Epithelial cell of proximal tubule (primary cell): ENCODE measurements around the gene ATP2C2. TPM values are rescaled to one million over a fixed set of nuclear protein-coding genes. Genes with fewer than 3 reads are reported as not detected.
A peak's percentile ranks its signal among the peaks of the same experiment; 100 is the strongest.

Experiments
- DNase-seq: peaks from one replicate; pipeline ENCODE4 v3.0.0-alpha.2; 2011; ENCODE audit warnings: low read depth
- H3K4me3 ChIP-seq: 2 replicates; pipeline ENCODE4 v1.5.1; 2011; ENCODE audit warnings: low read depth, mild to moderate bottlenecking, low read length
- CTCF ChIP-seq: conservative IDR thresholded peaks from 2 replicates; pipeline ENCODE4 v1.5.1; 2012; ENCODE audit warnings: low read depth, mild to moderate bottlenecking, low read length
- total RNA-seq: library from RNA; depleted of rRNA; stranded (reverse); fragments of >200 nt; gene quantifications from 2 replicates; pipeline ENCODE4 v1.2.3, GENCODE V29; 2015

ATP2C2 gene
- total RNA-seq, 1 donor from 2014 or later: 6.3 TPM

DNA sequence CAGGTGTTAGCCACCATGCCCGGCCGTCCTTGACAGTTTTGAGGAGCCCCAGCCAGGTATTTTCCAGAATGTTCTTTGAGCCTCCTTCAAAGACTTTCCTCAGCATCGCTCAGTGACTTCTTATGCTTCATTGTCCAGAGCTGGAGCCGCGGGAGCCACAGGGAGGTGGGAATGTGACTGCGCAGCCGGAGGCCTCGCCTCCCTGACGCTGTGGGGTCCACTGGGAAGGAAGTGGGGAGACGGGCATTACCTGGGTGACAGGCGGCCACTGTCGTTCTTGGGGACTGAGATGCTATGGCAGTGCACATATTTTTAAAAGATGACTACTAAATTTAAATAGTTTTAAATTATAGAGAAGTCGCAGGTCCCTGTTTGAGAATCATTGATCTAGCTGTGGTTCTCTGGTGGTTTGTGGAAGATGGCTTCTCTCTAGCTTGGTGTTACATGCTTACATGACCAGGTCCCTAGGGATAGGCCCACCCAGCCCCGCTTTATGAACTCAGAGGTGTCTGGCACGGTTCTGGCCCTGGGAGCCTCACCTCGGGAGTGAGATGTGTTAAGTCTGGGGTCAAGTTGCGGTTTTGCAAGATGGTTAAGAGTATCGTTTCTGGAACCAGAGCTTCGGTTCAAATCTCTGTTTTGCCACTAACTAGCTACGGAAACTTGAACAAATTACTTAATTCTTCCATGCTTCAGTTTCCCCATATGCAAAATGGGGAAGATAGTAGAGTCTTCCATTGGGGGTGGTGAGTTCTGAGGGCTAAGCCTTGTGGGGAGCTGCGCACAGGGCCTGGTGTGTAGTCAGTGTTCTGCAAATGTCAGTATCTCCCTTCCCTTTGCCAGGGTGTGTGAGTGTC lies 53.0 kb downstream of the ATP2C2 start:
- DNase-seq: no peak
- no peak for TF ChIP-seq CTCF
- H3K4me3 ChIP-seq: no peak overlapping the region

GRCh38 chr16:84421938-84422220 lies 53.5 kb downstream of the ATP2C2 start:
- no peak for TF ChIP-seq CTCF
- DNase-seq: no peak
- H3K4me3 ChIP-seq: no peak overlapping the region

- TF ChIP-seq CTCF: no peak
- DNase-seq: peak; percentile 4
- H3K4me3 ChIP-seq: peak overlapping the region; percentile 19
Observed at GRCh38 chr16:84423416-84423837, 55.1 kb downstream of the ATP2C2 start.

GRCh38 chr16:84425696-84426095 lies 57.4 kb downstream of the ATP2C2 start:
- no peak overlapping the region for H3K4me3 ChIP-seq
- no peak for DNase-seq
- TF ChIP-seq CTCF: no peak

- H3K4me3 ChIP-seq: no peak overlapping the region
- TF ChIP-seq CTCF: no peak
- no peak for DNase-seq
Observed at GRCh38 chr16:84426804-84427203, 58.5 kb downstream of the ATP2C2 start.

GRCh38 chr16:84427553-84427952 lies 59.2 kb downstream of the ATP2C2 start:
- TF ChIP-seq CTCF: no peak
- DNase-seq: no peak
- no peak overlapping the region for H3K4me3 ChIP-seq

GRCh38 chr16:84430860-84431259 lies 62.5 kb downstream of the ATP2C2 start:
- no peak overlapping the region for H3K4me3 ChIP-seq
- no peak for DNase-seq
- no peak for TF ChIP-seq CTCF
